Left colon (tissue), 2 donors: ENCODE results near the gene CDC42EP2. TPM values are rescaled to one million over a fixed set of nuclear protein-coding genes. Genes with fewer than 3 reads are reported as not detected.

ENCODE experiments used
- ATAC-seq: fragments of 200-7000 bp; cut with Tn5 transposase; one replicate; pipeline ENCODE4 v1.9.1; 2020; ENCODE audit warnings: mild to moderate bottlenecking, moderate library complexity
- DNase-seq, 2 donors: peaks; one replicate each; pipeline ENCODE4 v3.0.0-alpha.2; 2020
- intact Hi-C, 2 donors: fragments of 100-400 bp; cut with DNase I in 1 of 2; cut with micrococcal nuclease in 1 of 2; formaldehyde crosslinking; loops; one replicate each; pipeline versions ENCODE4 v1.11.2 to v1.14.0; 2022; cut with DNase I, micrococcal nuclease
- total RNA-seq, 2 donors: library from RNA; stranded (reverse); fragmentation: NEBNext Ultra II Directional; extraction: Animal tissue kit (Norgen Biotek cat#: 25700); gene quantifications; one replicate each; pipeline ENCODE4 v1.2.1, GENCODE V29; 2021
- donor health status: DM: no; HTN: no; CAD: no.
- donor health status: DM: yes; HTN: yes; CAD: no.

CDC42EP2 gene
- total RNA-seq, 2 donors from 2014 or later = 10.3 to 16.2 TPM

- DNase-seq = no peak
- intact Hi-C loops = no loop called here
- ATAC-seq = no peak
Measured at GRCh38 chr11:65341856-65342255, 27.2 kb downstream of the CDC42EP2 start.

GRCh38 chr11:65351511-65351910 lies 36.8 kb downstream of the CDC42EP2 start:
- ATAC-seq (no peak), DNase-seq (no peak)
- intact Hi-C loops = no loop called here

- no peak for DNase-seq
- intact Hi-C loops = no loop called here
- no peak for ATAC-seq
Measured at GRCh38 chr11:65352783-65353182, 38.1 kb downstream of the CDC42EP2 start.

GRCh38 chr11:65353376-65353775 lies 38.7 kb downstream of the CDC42EP2 start:
- no peak for DNase-seq
- ATAC-seq = no peak
- intact Hi-C loops = no loop called here

- peak; percentile 7 for ATAC-seq
- intact Hi-C loops = no loop called here
Measured at GRCh38 chr11:65353900-65354264, 39.2 kb downstream of the CDC42EP2 start.

GRCh38 chr11:65354265-65355012 lies 39.8 kb downstream of the CDC42EP2 start, which contains the start of gene TIGD3:
Gene TIGD3 (plus strand): TSS chr11:65354751. CDS start chr11:65355809, 1,058 bp downstream.
- intact Hi-C loops = no loop called here
- ATAC-seq = peak; percentile 89
- DNase-seq = peak; percentile 97 to 99

More at GRCh38 chr11:65353900-65354264, 39.2 kb downstream of the CDC42EP2 start:
- DNase-seq = peak in 1 of 2 donors; percentile 36

- peak in 1 of 2 donors; percentile 62 for DNase-seq
- intact Hi-C loops = no loop called here
- ATAC-seq = peak; percentile 37
Measured at GRCh38 chr11:65355013-65355775, 40.5 kb downstream of the CDC42EP2 start.

GRCh38 chr11:65355776-65356393 lies 41.2 kb downstream of the CDC42EP2 start:
- ATAC-seq (peak; percentile 6), DNase-seq (peak; percentile 47 to 49)
- intact Hi-C loops = no loop called here

GRCh38 chr11:65356394-65356972 lies 41.8 kb downstream of the CDC42EP2 start:
- no peak for DNase-seq
- ATAC-seq = no peak
- intact Hi-C loops = no loop called here

GRCh38 chr11:65357856-65358356 lies 43.2 kb downstream of the CDC42EP2 start:
- intact Hi-C loops = no loop called here
- ATAC-seq (peak; percentile 24), DNase-seq (no peak)

- intact Hi-C loops = loop anchor here in 1 of 2 donors (10.0 kb wide), 1 partner anchor 152 kb away; no protein-coding TSS in a partner anchor
- ATAC-seq (no peak), DNase-seq (no peak)
Measured at GRCh38 chr11:65362320-65362931, 47.8 kb downstream of the CDC42EP2 start.

GRCh38 chr11:65362966-65363365 lies 48.3 kb downstream of the CDC42EP2 start:
- intact Hi-C loops = loop anchor here in 1 of 2 donors (10.0 kb wide), 1 partner anchor 152 kb away; no protein-coding TSS in a partner anchor
- no peak for DNase-seq
- ATAC-seq = no peak

- intact Hi-C loops = loop anchor here in 1 of 2 donors (10.0 kb wide), 1 partner anchor 151 kb away; no protein-coding TSS in a partner anchor
- no peak for DNase-seq
- ATAC-seq = no peak
Measured at GRCh38 chr11:65363770-65364169, 49.1 kb downstream of the CDC42EP2 start.

- intact Hi-C loops = loop anchor here in 1 of 2 donors (10.0 kb wide), 1 partner anchor 148 kb away; no protein-coding TSS in a partner anchor
- ATAC-seq (peak; percentile 89), DNase-seq (no peak)
Measured at GRCh38 chr11:65366340-65366773, 51.7 kb downstream of the CDC42EP2 start.

GRCh38 chr11:65370659-65371049 lies 56.0 kb downstream of the CDC42EP2 start:
- DNase-seq (no peak), ATAC-seq (no peak)
- intact Hi-C loops = loop anchor here in 1 of 2 donors (10.0 kb wide), 1 partner anchor 144 kb away; no protein-coding TSS in a partner anchor
